Activated T-helper 2 cell treated with anti-CD3 and anti-CD28 coated beads, Interferon-gamma antibody, Interleukin-2, Interleukin-4, amounts not matched to agents 10 μg/mL and 5 μg/mL and 100 μg/mL, durations not matched to agents 14 hours and 24 hours and 36 hours (primary cell): ENCODE data around the gene CPTP. TPM values are rescaled to one million over a fixed set of nuclear protein-coding genes. Genes with fewer than 3 reads are reported as not detected.
A peak's percentile ranks its signal among the peaks of the same experiment; 100 is the strongest.

Experiments used
- DNase-seq: peaks from one replicate; pipeline ENCODE4 v3.0.0; 2021; ENCODE audit warnings: low spot score
- H3K27ac Mint-ChIP-seq: one replicate; pipeline ENCODE4 v1.8.0; 2021; ENCODE audit warnings: mixed read lengths
- H3K27me3 Mint-ChIP-seq: one replicate; pipeline ENCODE4 v1.8.0; 2021; ENCODE audit warnings: low read depth, mixed read lengths
- H3K36me3 Mint-ChIP-seq: one replicate; pipeline ENCODE4 v1.8.0; 2021; ENCODE audit warnings: low read depth, mixed read lengths
- H3K4me1 Mint-ChIP-seq: one replicate; pipeline ENCODE4 v1.8.0; 2021; ENCODE audit warnings: low read depth, mixed read lengths
- H3K4me3 Mint-ChIP-seq: one replicate; pipeline ENCODE4 v1.8.0; 2021; ENCODE audit warnings: low read depth, mild to moderate bottlenecking, moderate library complexity, mixed read lengths
- H3K9me3 Mint-ChIP-seq: one replicate; pipeline ENCODE4 v1.8.0; 2021; ENCODE audit warnings: mixed read lengths
- intact Hi-C: fragments of 100-400 bp; cut with micrococcal nuclease; formaldehyde crosslinking; loops from one replicate; pipeline ENCODE4 v1.15.1; 2023
- total RNA-seq: library from RNA; stranded (reverse); gene quantifications from 2 replicates; pipeline ENCODE4 v1.2.3, GENCODE V29; 2022

Gene CPTP
- total RNA-seq, 1 donor from 2014 or later: 12.1 TPM

DNA sequence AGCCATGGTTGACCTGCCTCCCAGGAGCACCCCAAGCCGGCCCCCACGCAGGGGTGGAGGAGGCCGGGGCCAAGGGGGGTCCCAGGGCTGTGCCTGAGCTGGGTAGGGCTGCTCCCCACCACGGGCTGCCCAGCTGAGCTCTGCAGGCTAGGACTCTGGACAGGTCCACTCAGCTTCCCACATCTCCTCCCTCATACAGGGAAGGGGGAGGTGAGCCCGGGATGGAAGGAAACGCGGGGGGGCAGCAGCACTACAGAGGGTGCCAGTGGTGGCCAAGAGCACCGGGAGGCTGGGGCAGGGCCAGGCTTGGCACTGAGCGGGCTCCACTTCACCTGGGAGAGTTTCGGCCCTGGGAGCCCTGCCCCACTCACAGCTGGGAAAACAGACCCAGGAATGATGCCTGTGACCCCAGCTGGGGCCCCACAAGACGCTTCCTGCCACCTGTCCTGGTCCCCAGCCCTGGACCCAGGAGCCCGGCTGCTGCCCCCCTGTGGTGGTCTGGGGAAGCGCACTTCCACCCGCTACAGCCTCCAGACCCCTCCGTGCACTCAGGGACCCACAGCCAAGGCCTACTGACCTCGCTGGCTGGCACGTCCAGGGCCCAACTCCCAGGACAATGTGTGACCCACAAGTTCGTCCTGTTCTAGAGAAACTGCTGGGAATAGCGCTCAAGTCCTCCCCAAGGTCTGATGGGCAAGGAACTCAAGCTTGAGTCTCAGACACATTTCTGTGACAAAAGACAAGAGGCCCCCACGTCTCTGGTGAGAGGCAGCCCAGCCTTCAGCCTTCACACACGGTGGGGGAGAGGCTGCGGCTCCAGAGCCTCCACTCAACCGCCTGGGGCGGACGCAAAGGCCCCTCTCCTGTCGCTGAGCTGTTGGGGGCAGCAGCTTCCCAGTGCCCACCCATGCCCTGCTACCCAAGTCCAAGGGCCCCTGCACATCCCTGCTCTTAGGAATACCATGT is 47.4 kb downstream of the CPTP start:
- peak; percentile 74 for DNase-seq
- H3K4me3 Mint-ChIP-seq: peak overlapping the region; percentile 67
- peaks cover 15% of the 10 kb centered on the region for H3K36me3 Mint-ChIP-seq
- no peaks in the 10 kb centered on the region for H3K27me3 Mint-ChIP-seq
- peaks cover 16% of the 10 kb centered on the region for H3K4me1 Mint-ChIP-seq
- H3K27ac Mint-ChIP-seq: peak overlapping the region; percentile 58
- H3K9me3 Mint-ChIP-seq: no peaks in the 10 kb centered on the region
- intact Hi-C loops: loop anchor here (10.0 kb wide), 1 partner anchor 67 kb away; the partner anchor contains the start of genes ACAP3 and PUSL1

- Mint-ChIP-seq H3K9me3 (no peaks in the 10 kb centered on the region), H3K27ac (no peak overlapping the region), H3K4me3 (peak overlapping the region; percentile 87), H3K27me3 (no peaks in the 10 kb centered on the region), H3K4me1 (peaks cover 16% of the 10 kb centered on the region), H3K36me3 (peaks cover 15% of the 10 kb centered on the region)
- DNase-seq: no peak
- intact Hi-C loops: loop anchor here (10.0 kb wide), 1 partner anchor 68 kb away; the partner anchor contains the start of genes ACAP3 and PUSL1
These were observed 48.6 kb downstream of the CPTP start for GRCh38 chr1:1373051-1373814.

DNA sequence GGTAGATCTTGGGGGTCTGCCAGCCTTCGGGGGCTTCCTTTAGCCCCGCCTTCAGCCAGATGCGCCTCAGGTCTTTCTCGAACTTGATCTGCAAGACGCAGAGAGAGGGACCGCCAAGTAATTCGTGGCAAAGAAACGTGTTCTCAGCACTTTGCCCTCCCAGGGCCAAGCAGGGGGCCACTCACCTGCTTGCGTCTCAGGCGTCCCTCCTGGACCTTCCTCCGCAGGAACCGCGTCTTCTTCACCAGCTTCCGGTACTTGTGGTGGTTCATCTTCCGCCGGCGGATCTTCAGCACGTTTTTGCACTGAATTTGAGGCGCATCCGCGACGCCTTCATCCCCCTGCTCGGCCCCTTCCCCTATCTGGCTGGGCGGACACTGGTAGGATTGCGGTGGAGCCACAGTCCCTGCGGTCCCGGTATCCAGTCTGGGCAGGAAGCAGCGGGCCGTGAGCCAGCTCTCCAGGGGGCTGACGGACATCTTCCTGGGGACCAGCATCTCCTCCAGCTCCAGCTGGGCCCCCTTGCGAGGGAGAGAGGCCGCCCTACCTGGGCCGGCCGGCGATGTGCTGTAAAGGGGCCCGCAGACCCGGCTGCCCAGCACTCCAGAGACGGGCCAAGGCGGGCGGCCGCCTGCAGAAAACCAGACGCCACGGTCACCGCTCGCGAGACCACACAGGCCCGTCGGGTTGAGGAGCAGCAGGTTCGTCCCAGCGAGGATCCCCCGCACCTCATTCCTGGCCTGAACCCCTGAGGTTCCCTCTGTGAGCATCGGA is 49.4 kb downstream of the CPTP start:
- no peaks in the 10 kb centered on the region for H3K9me3 Mint-ChIP-seq
- peaks cover 16% of the 10 kb centered on the region for H3K4me1 Mint-ChIP-seq
- H3K36me3 Mint-ChIP-seq: peaks cover 15% of the 10 kb centered on the region
- peak overlapping the region; percentile 87 for H3K4me3 Mint-ChIP-seq
- intact Hi-C loops: loop anchor here (2.0 to 10.0 kb wide), 2 partner anchors 25 to 69 kb away; partner anchors contain the start of genes ACAP3, DVL1 and PUSL1
- no peak overlapping the region for H3K27ac Mint-ChIP-seq
- no peak for DNase-seq
- H3K27me3 Mint-ChIP-seq: no peaks in the 10 kb centered on the region

DNA sequence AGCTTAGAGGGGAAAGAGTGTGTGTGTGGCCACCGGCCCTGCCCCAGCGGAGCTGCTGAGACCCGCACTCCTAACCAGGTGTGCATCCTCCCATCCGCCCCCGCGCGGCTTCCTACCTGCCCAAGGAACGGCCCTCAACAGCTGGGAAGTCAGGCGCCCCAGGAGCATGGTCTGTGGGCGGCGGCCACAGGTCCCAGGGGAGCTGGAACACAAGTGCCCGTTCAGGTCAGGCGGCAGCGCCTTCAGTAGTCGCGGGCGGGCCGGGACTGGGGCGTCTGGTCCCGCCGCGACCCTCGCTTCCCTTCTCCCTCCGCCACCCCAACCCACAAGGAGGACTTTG is 50.0 kb downstream of the CPTP start:
- Mint-ChIP-seq H3K27ac (peak overlapping the region; percentile 33), H3K27me3 (no peaks in the 10 kb centered on the region), H3K4me1 (peaks cover 16% of the 10 kb centered on the region), H3K36me3 (peaks cover 15% of the 10 kb centered on the region), H3K9me3 (no peaks in the 10 kb centered on the region), H3K4me3 (peak overlapping the region; percentile 87)
- no peak for DNase-seq
- intact Hi-C loops: loop anchor here (2.0 to 10.0 kb wide), 2 partner anchors 26 to 70 kb away; partner anchors contain the start of genes ACAP3, DVL1 and PUSL1

DNA sequence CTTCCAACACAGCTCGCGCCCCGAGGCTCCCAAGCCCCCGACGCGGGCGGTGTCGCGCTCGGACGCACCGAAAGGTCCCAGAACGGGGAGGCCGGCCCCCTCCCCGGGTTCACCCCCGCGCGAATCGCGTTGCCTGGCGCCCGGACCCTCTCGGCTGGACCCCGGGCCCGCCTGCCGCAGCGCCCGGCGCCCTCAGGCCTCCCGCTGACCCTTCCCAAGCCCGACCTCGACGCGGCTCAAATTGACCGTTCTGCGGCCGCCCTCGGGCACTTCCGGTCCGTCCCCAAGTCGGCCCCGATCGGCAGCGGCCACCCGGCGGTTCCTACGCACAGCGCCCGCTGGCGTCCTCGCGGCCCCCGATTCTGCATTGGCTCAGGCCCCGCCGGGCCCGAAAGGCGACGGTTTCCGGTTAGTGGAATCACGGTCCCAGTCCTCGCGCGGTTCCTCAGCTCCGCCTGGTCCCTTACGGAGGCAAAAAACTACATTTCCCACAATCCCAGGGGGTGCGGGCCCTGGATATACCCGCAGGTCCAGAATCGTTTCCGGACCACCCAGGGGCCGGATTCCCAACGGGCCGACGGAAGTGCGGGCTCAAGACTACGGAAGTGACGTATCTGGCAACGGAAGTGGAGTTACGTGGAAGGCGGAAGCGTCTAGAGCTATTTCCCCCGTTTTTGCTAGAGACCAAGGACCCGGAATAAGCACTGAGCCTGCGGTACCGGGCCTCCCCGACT is 50.5 kb downstream of the CPTP start, which contains the start of gene AURKAIP1:
AURKAIP1 (minus strand) TSS at position 279 of the 734 bp plus-strand sequence. CDS start 451 bp downstream, outside the sequence.
- DNase-seq: peak; percentile 97
- Mint-ChIP-seq H3K27me3 (no peaks in the 10 kb centered on the region), H3K36me3 (peaks cover 15% of the 10 kb centered on the region), H3K27ac (peak within 1 kb of the TSS; percentile 95), H3K9me3 (no peaks in the 10 kb centered on the region), H3K4me3 (peak within 1 kb of the TSS; percentile 87), H3K4me1 (peaks cover 16% of the 10 kb centered on the region)
- intact Hi-C loops: loop anchor here (1.0 to 10.0 kb wide), 4 partner anchors 24 to 70 kb away; partner anchors contain the start of genes ACAP3, CCNL2, DVL1 and MRPL20

- H3K9me3 Mint-ChIP-seq: no peaks in the 10 kb centered on the region
- peak overlapping the region; percentile 95 for H3K27ac Mint-ChIP-seq
- H3K4me1 Mint-ChIP-seq: peaks cover 16% of the 10 kb centered on the region
- peak overlapping the region; percentile 87 for H3K4me3 Mint-ChIP-seq
- intact Hi-C loops: loop anchor here (10.0 kb wide), 1 partner anchor 72 kb away; the partner anchor contains the start of genes ACAP3 and PUSL1
- no peaks in the 10 kb centered on the region for H3K27me3 Mint-ChIP-seq
- H3K36me3 Mint-ChIP-seq: peaks cover 15% of the 10 kb centered on the region
- no peak for DNase-seq
These were observed 52.1 kb downstream of the CPTP start for GRCh38 chr1:1376551-1377226.

DNA sequence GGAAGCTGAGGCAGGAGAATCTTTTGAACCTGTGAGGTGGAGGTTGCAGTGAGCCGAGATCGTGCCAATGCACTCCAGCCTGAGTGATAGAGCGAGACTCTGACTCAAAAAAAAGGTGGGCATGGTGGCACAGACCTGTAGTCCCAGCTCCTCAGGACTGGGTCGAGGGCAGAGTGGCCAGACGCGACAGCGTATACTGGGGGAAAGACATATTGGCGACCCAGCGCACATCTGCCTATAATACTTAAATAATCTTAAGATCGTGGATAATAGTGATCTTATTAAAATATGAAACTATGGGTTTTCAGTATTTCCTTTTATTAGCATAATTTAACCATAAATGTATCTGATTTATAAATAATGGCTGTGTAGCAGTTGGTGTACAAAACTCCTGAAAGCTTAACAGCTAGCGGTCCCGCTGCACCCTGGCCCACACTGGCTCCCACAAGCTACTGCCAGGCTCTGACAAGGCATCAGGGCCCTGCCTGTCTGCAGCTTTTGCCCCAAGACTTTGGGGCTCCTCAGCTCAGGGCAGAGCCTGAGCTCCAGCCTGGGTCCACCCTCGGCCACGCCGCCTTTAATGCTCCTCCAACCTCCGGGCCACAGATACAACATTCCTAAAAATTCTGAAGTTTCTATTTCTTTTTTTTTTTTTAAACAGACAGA is 53.1 kb downstream of the CPTP start:
- no peaks in the 10 kb centered on the region for H3K9me3 Mint-ChIP-seq
- H3K36me3 Mint-ChIP-seq: peaks cover 12% of the 10 kb centered on the region
- H3K4me3 Mint-ChIP-seq: no peak overlapping the region
- no peak overlapping the region for H3K27ac Mint-ChIP-seq
- H3K4me1 Mint-ChIP-seq: peaks cover 14% of the 10 kb centered on the region
- DNase-seq: no peak
- intact Hi-C loops: loop anchor here (10.0 kb wide), 1 partner anchor 73 kb away; the partner anchor contains the start of genes ACAP3 and PUSL1
- no peaks in the 10 kb centered on the region for H3K27me3 Mint-ChIP-seq

Other genes with a start within 250 kb of the CPTP start
- 20.5 and 22.1 TPM in 2 replicates for gene C1orf159, start 208.7 kb upstream of the CPTP start, total RNA-seq
- not detected in 2 replicates for gene TTLL10, start 150.9 kb upstream of the CPTP start, total RNA-seq
- gene TNFRSF18, start 118.2 kb upstream of the CPTP start, total RNA-seq: 219 and 231 TPM in 2 replicates
- 441 and 458 TPM in 2 replicates for gene TNFRSF4, start 110.6 kb upstream of the CPTP start, total RNA-seq
- 161 and 164 TPM in 2 replicates for gene SDF4, start 92.8 kb upstream of the CPTP start, total RNA-seq
- 34.6 and 35.8 TPM in 2 replicates for gene B3GALT6, start 92.6 kb upstream of the CPTP start, total RNA-seq
- 3.5 and 3.7 TPM in 2 replicates for gene C1QTNF12, start 78.1 kb upstream of the CPTP start, total RNA-seq
- gene UBE2J2, start 50.9 kb upstream of the CPTP start, total RNA-seq: 79.3 and 81.0 TPM in 2 replicates
- gene SCNN1D, start 44.4 kb upstream of the CPTP start, total RNA-seq: 3.5 and 4.1 TPM in 2 replicates
- 43.4 and 50.1 TPM in 2 replicates for gene ACAP3, start 16.9 kb upstream of the CPTP start, total RNA-seq
- gene PUSL1, start 16.2 kb upstream of the CPTP start, total RNA-seq: 31.6 and 31.8 TPM in 2 replicates
- gene INTS11, start 142 bp upstream of the CPTP start, total RNA-seq: 127 and 138 TPM in 2 replicates
- 0.32 and 0.44 TPM in 2 replicates for gene TAS1R3, start 6.5 kb downstream of the CPTP start, total RNA-seq
- 53.8 and 60.7 TPM in 2 replicates for gene DVL1, start 24.6 kb downstream of the CPTP start, total RNA-seq
- 0.21 TPM in 1 of 2 replicates, not detected in the other for gene MXRA8, start 33.8 kb downstream of the CPTP start, total RNA-seq
- gene AURKAIP1, start 50.4 kb downstream of the CPTP start, total RNA-seq: 133 TPM in 2 replicates
- gene CCNL2, start 74.5 kb downstream of the CPTP start, total RNA-seq: 123 and 124 TPM in 2 replicates
- gene MRPL20, start 82.5 kb downstream of the CPTP start, total RNA-seq: 143 and 154 TPM in 2 replicates
- gene ANKRD65, start 96.5 kb downstream of the CPTP start, total RNA-seq: not detected in 2 replicates
- gene VWA1, start 110.9 kb downstream of the CPTP start, total RNA-seq: 4.0 and 4.7 TPM in 2 replicates
- 0.53 and 0.62 TPM in 2 replicates for gene ATAD3C, start 124.9 kb downstream of the CPTP start, total RNA-seq
- 68.0 and 70.9 TPM in 2 replicates for gene ATAD3B, start 147.0 kb downstream of the CPTP start, total RNA-seq
- 71.5 and 78.5 TPM in 2 replicates for gene ATAD3A, start 187.4 kb downstream of the CPTP start, total RNA-seq
- gene TMEM240, start 215.8 kb downstream of the CPTP start, total RNA-seq: 0.25 and 0.48 TPM in 2 replicates